HepG2 (cell line): Measurements from ENCODE around the gene DOK1. TPM values are rescaled to one million over a fixed set of nuclear protein-coding genes. Genes with fewer than 3 reads are reported as not detected.

ENCODE experiments used
- ESRRA ChIP-seq: sonication (generic); formaldehyde crosslinking; IDR thresholded peaks from 2 replicates; pipeline ENCODE4 v1.5.1; 2020; ENCODE audit warnings: mild to moderate bottlenecking, low read depth, missing genetic modification reagents
- KAT8 ChIP-seq: IDR thresholded peaks from 2 replicates; pipeline ENCODE4 v1.6.1; 2016; ENCODE audit warnings: missing genetic modification reagents, missing compliant biosample characterization
- KLF13 ChIP-seq: sonication (generic); formaldehyde crosslinking; IDR thresholded peaks from 2 replicates; pipeline ENCODE4 v1.4.0; 2020; ENCODE audit warnings: mild to moderate bottlenecking, missing genetic modification reagents
- PRPF4 ChIP-seq: fragments of 200-400 bp; formaldehyde crosslinking; IDR thresholded peaks from 2 replicates; pipeline ENCODE4 v1.6.1; 2016; ENCODE audit warnings: low read length, low read depth; ENCODE audit not compliant: poor library complexity, severe bottlenecking
- SOX6 ChIP-seq, 2 experiments: fragments of 450-650 bp in 1 of 2; sonication (generic) in 1 of 2; formaldehyde crosslinking in 1 of 2; IDR thresholded peaks; 2 replicates each; pipeline versions ENCODE4 v1.4.0 to v1.6.1; 2017 to 2020; ENCODE audit warnings: antibody characterized with exemption in 1 of 2, mild to moderate bottlenecking in 1 of 2, missing genetic modification reagents in 1 of 2
- SRY ChIP-seq: sonication (generic); formaldehyde crosslinking; IDR thresholded peaks from 2 replicates; pipeline ENCODE4 v1.8.0; 2022; ENCODE audit warnings: mild to moderate bottlenecking, missing genetic modification reagents
- TOPORS ChIP-seq: sonication (generic); formaldehyde crosslinking; IDR thresholded peaks from 2 replicates; pipeline ENCODE4 v1.8.0; 2023; ENCODE audit warnings: mild to moderate bottlenecking, missing genetic modification reagents
- ZBTB7A ChIP-seq: sonication (generic); formaldehyde crosslinking; IDR thresholded peaks from 2 replicates; pipeline ENCODE4 v1.8.0; 2022; ENCODE audit warnings: mild to moderate bottlenecking, missing genetic modification reagents
- ZNF670 ChIP-seq: sonication (generic); formaldehyde crosslinking; IDR thresholded peaks from 2 replicates; pipeline ENCODE4 v1.8.0; 2022; ENCODE audit warnings: mild to moderate bottlenecking, missing genetic modification reagents, borderline replicate concordance
- ZNF839 ChIP-seq: sonication (generic); formaldehyde crosslinking; IDR thresholded peaks from 2 replicates; pipeline ENCODE4 v1.4.0; 2020; ENCODE audit warnings: missing genetic modification reagents, mild to moderate bottlenecking, borderline replicate concordance
- polyA plus RNA-seq, 8 experiments: library from polyadenylated mRNA; depleted of rRNA in 3 of 8; stranded (reverse) in 7 of 8; unstranded in 1 of 8; fragments of >200 nt; fragmentation: Illumina TruSeq in 4 of 8; extraction: Trizol in 4 of 8; gene quantifications; 2 replicates each; pipeline versions ENCODE4 v1.2.1 to v1.2.3, GENCODE V29; 2011 to 2016; ENCODE audit warnings: low read depth in 4 of 8, missing spikeins in 1 of 8, mixed read lengths in 1 of 8; ENCODE audit not compliant: insufficient read depth in 1 of 8
- total RNA-seq, 5 experiments: library from RNA; depleted of rRNA; stranded (reverse); fragments of >200 nt; fragmentation: Illumina TruSeq; extraction: Trizol; gene quantifications; 2 replicates each; pipeline ENCODE4 v1.2.3, GENCODE V29; 2016; ENCODE audit warnings: low read depth in 1 of 5
- TF ChIP-seq, protein P1 (sequence below): sonication (generic); formaldehyde crosslinking; IDR thresholded peaks from 2 replicates; pipeline ENCODE4 v1.4.0; 2020; ENCODE audit warnings: missing genetic modification reagents, borderline replicate concordance
- TF ChIP-seq, protein P2 (sequence below): sonication (generic); formaldehyde crosslinking; IDR thresholded peaks from 2 replicates; pipeline ENCODE4 v1.5.0; 2020; ENCODE audit warnings: missing genetic modification reagents
- TF ChIP-seq, protein P3 (sequence below): sonication (generic); formaldehyde crosslinking; IDR thresholded peaks from 2 replicates; pipeline ENCODE4 v1.4.0; 2020; ENCODE audit warnings: mild to moderate bottlenecking, missing genetic modification reagents
- TF ChIP-seq, protein P4 (sequence below): sonication (generic); formaldehyde crosslinking; IDR thresholded peaks from one replicate; pipeline ENCODE4 v1.5.1; 2020; ENCODE audit warnings: mild to moderate bottlenecking, missing genetic modification reagents; ENCODE audit errors: not compliant biosample characterization
- TF ChIP-seq, protein P5 (sequence below): sonication (generic); formaldehyde crosslinking; IDR thresholded peaks from 2 replicates; pipeline ENCODE4 v1.5.0; 2020; ENCODE audit warnings: mild to moderate bottlenecking, low read depth, missing genetic modification reagents, borderline replicate concordance

Gene DOK1
- total and polyA plus RNA-seq, 2 of the 13 experiments (the other 11 are each of a cell fraction or from before 2014, with no cell fraction given) = 0.53 to 0.74 TPM

DNA sequence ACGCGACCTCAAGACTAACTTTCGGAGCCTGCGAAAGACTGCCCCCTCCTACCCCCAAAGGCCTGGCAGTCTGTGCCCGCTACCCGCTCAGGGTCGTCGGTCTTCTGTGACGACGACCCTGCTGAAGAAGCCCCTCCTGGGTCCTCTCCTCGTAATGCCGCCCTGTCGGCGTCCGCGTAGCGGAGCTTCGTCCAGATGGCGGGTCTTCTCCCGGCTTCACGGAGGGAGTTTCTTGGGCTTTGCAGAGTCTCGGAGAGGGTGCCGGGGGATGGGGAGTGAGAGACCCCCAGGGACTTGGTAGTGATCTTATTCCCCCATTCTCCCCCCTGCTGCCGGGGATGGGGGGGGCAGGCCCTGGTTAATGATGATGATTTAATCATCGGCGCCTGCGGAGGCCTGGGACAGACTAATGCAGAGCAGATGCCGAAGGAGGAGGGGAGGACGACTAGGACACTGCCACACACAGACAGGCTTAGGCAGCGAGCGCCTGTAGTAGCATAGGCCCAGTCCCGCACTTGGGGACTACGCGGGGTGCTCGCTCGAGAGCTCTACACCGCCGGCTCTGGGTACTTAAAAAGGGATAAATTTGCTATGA is 46.5 kb upstream of the DOK1 start (continued):
- TF ChIP-seq, protein P1, sequence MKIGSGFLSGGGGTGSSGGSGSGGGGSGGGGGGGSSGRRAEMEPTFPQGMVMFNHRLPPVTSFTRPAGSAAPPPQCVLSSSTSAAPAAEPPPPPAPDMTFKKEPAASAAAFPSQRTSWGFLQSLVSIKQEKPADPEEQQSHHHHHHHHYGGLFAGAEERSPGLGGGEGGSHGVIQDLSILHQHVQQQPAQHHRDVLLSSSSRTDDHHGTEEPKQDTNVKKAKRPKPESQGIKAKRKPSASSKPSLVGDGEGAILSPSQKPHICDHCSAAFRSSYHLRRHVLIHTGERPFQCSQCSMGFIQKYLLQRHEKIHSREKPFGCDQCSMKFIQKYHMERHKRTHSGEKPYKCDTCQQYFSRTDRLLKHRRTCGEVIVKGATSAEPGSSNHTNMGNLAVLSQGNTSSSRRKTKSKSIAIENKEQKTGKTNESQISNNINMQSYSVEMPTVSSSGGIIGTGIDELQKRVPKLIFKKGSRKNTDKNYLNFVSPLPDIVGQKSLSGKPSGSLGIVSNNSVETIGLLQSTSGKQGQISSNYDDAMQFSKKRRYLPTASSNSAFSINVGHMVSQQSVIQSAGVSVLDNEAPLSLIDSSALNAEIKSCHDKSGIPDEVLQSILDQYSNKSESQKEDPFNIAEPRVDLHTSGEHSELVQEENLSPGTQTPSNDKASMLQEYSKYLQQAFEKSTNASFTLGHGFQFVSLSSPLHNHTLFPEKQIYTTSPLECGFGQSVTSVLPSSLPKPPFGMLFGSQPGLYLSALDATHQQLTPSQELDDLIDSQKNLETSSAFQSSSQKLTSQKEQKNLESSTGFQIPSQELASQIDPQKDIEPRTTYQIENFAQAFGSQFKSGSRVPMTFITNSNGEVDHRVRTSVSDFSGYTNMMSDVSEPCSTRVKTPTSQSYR (CRISPR knock-in tag) = no peak
- peak; percentile 59; the same call in 1 of the 2 replicates for TF ChIP-seq SRY (CRISPR knock-in tag)
- TF ChIP-seq TOPORS (CRISPR knock-in tag) = no peak
- TF ChIP-seq ZNF670 (CRISPR knock-in tag) = no peak
- no peak for TF ChIP-seq PRPF4
- peak; percentile 45; the same call in 1 of the 2 replicates for TF ChIP-seq ZBTB7A (CRISPR knock-in tag)
- TF ChIP-seq, protein P2, sequence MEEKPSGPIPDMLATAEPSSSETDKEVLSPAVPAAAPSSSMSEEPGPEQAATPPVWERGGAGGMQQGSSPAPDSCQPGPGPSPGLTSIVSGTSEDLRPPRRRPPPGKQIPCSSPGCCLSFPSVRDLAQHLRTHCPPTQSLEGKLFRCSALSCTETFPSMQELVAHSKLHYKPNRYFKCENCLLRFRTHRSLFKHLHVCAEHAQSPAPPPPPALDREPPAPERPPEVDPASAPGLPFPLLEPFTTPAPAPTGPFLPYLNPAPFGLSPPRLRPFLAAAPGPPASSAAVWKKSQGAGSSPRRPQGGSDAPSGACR (CRISPR knock-in tag) = no peak
- TF ChIP-seq, protein P3, sequence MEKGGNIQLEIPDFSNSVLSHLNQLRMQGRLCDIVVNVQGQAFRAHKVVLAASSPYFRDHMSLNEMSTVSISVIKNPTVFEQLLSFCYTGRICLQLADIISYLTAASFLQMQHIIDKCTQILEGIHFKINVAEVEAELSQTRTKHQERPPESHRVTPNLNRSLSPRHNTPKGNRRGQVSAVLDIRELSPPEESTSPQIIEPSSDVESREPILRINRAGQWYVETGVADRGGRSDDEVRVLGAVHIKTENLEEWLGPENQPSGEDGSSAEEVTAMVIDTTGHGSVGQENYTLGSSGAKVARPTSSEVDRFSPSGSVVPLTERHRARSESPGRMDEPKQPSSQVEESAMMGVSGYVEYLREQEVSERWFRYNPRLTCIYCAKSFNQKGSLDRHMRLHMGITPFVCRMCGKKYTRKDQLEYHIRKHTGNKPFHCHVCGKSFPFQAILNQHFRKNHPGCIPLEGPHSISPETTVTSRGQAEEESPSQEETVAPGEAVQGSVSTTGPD (CRISPR knock-in tag) = no peak
- TF ChIP-seq KLF13 = no peak
- no peak for TF ChIP-seq KAT8 (CRISPR knock-in tag)
- TF ChIP-seq ESRRA (CRISPR knock-in tag) = 0 out of 2 replicates have a peak, but pooled peaks have one; percentile 43
- TF ChIP-seq, protein P4, sequence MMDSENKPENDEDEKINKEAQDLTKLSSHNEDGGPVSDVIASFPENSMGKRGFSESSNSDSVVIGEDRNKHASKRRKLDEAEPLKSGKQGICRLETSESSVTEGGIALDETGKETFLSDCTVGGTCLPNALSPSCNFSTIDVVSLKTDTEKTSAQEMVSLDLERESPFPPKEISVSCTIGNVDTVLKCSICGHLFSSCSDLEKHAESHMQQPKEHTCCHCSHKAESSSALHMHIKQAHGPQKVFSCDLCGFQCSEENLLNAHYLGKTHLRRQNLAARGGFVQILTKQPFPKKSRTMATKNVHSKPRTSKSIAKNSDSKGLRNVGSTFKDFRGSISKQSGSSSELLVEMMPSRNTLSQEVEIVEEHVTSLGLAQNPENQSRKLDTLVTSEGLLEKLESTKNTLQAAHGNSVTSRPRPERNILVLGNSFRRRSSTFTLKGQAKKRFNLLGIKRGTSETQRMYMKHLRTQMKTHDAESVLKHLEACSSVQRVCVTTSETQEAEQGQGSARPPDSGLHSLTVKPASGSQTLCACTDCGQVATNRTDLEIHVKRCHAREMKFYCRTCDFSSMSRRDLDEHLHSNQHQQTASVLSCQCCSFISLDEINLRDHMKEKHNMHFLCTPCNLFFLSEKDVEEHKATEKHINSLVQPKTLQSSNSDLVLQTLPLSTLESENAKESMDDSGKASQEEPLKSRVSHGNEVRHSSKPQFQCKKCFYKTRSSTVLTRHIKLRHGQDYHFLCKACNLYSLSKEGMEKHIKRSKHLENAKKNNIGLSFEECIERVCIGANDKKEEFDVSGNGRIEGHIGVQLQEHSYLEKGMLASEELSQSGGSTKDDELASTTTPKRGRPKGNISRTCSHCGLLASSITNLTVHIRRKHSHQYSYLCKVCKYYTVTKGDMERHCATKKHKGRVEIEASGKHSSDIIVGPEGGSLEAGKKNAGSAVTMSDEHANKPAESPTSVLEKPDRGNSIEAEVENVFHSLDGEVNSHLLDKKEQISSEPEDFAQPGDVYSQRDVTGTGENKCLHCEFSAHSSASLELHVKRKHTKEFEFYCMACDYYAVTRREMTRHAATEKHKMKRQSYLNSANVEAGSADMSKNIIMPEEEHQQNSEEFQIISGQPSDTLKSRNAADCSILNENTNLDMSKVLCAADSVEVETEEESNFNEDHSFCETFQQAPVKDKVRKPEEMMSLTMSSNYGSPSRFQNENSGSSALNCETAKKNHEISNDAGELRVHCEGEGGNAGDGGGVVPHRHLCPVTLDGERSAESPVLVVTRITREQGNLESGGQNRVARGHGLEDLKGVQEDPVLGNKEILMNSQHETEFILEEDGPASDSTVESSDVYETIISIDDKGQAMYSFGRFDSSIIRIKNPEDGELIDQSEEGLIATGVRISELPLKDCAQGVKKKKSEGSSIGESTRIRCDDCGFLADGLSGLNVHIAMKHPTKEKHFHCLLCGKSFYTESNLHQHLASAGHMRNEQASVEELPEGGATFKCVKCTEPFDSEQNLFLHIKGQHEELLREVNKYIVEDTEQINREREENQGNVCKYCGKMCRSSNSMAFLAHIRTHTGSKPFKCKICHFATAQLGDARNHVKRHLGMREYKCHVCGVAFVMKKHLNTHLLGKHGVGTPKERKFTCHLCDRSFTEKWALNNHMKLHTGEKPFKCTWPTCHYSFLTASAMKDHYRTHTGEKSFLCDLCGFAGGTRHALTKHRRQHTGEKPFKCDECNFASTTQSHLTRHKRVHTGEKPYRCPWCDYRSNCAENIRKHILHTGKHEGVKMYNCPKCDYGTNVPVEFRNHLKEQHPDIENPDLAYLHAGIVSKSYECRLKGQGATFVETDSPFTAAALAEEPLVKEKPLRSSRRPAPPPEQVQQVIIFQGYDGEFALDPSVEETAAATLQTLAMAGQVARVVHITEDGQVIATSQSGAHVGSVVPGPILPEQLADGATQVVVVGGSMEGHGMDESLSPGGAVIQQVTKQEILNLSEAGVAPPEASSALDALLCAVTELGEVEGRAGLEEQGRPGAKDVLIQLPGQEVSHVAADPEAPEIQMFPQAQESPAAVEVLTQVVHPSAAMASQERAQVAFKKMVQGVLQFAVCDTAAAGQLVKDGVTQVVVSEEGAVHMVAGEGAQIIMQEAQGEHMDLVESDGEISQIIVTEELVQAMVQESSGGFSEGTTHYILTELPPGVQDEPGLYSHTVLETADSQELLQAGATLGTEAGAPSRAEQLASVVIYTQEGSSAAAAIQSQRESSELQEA = no peak
- TF ChIP-seq ZNF839 (CRISPR knock-in tag) = no peak
- no peak for TF ChIP-seq SOX6 (IDR thresholded peaks at IDR 0.05)
- TF ChIP-seq SOX6 (CRISPR knock-in tag; IDR thresholded peaks at IDR 0.05) = no peak
- TF ChIP-seq, protein P5, sequence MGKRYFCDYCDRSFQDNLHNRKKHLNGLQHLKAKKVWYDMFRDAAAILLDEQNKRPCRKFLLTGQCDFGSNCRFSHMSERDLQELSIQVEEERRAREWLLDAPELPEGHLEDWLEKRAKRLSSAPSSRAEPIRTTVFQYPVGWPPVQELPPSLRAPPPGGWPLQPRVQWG (CRISPR knock-in tag) = no peak
